ENCODE data around the gene FBLN2.

The FBLN2 gene

GRCh38 chr3:13533885-13534301 lies 15.0 kb upstream of the FBLN2 start:
- no peak for DNase-seq

- no peak for DNase-seq
Observed at GRCh38 chr3:13535526-13535875, 13.4 kb upstream of the FBLN2 start.

GRCh38 chr3:13535905-13536304 lies 13.0 kb upstream of the FBLN2 start:
- DNase-seq: no peak

- DNase-seq: no peak
Observed at GRCh38 chr3:13536432-13536831, 12.5 kb upstream of the FBLN2 start.

GRCh38 chr3:13536832-13537231 lies 12.1 kb upstream of the FBLN2 start:
- DNase-seq: no peak

- DNase-seq: no peak
Observed at GRCh38 chr3:13537244-13537908, 11.5 kb upstream of the FBLN2 start.

- DNase-seq: no peak
Observed at GRCh38 chr3:13537909-13538296, 11.0 kb upstream of the FBLN2 start.

GRCh38 chr3:13538520-13539291 lies 10.2 kb upstream of the FBLN2 start:
- DNase-seq: no peak

GRCh38 chr3:13539292-13539638 lies 9.7 kb upstream of the FBLN2 start:
- no peak for DNase-seq

- no peak for DNase-seq
Observed at GRCh38 chr3:13539671-13540070, 9.3 kb upstream of the FBLN2 start.

GRCh38 chr3:13540297-13540995 lies 8.5 kb upstream of the FBLN2 start:
- no peak for DNase-seq

- no peak for DNase-seq
Observed at GRCh38 chr3:13541691-13542090, 7.2 kb upstream of the FBLN2 start.

GRCh38 chr3:13542142-13542541 lies 6.8 kb upstream of the FBLN2 start:
- no peak for DNase-seq

- no peak for DNase-seq
Observed at GRCh38 chr3:13543253-13543652, 5.7 kb upstream of the FBLN2 start.

GRCh38 chr3:13544293-13544831 lies 4.6 kb upstream of the FBLN2 start:
- DNase-seq: no peak

GRCh38 chr3:13544951-13545651 lies 3.8 kb upstream of the FBLN2 start:
- DNase-seq: no peak

GRCh38 chr3:13545952-13546454 lies 2.9 kb upstream of the FBLN2 start:
- DNase-seq: no peak

- DNase-seq: no peak
Observed at GRCh38 chr3:13546667-13547171, 2.2 kb upstream of the FBLN2 start.

GRCh38 chr3:13547591-13548371 lies 1.1 kb upstream of the FBLN2 start:
- no peak for DNase-seq

GRCh38 chr3:13549623-13550422 lies 898 bp downstream of the FBLN2 start:
- DNase-seq: no peak

- DNase-seq: no peak
Observed at GRCh38 chr3:13550423-13550690, 1.4 kb downstream of the FBLN2 start.

Measured in DMS53 (cell line).